H9 (cell line): ENCODE results near the gene FHIT. TPM values are rescaled to one million over a fixed set of nuclear protein-coding genes. Genes with fewer than 3 reads are reported as not detected.

Source experiments
- DNase-seq: peaks from one replicate; pipeline ENCODE4 v3.0.0-alpha.2; 2017
- H2AFZ ChIP-seq: one replicate; pipeline ENCODE4 v1.6.1; 2013; ENCODE audit warnings: mild to moderate bottlenecking, low read length, control low read depth, moderate library complexity
- H2AK5ac ChIP-seq: 2 replicates; pipeline ENCODE4 v1.6.1; 2013; ENCODE audit warnings: low read length, control low read depth, mixed read lengths; ENCODE audit not compliant: insufficient read length
- H2BK120ac ChIP-seq: one replicate; pipeline ENCODE4 v1.6.1; 2013; ENCODE audit warnings: low read depth, mild to moderate bottlenecking, low read length, control low read depth, inconsistent platforms; ENCODE audit not compliant: poor library complexity, severe bottlenecking
- H2BK12ac ChIP-seq: 2 replicates; pipeline ENCODE4 v1.6.1; 2013; ENCODE audit warnings: low read length, control low read depth, mixed read lengths, low read depth; ENCODE audit not compliant: insufficient read length
- H2BK15ac ChIP-seq: 2 replicates; pipeline ENCODE4 v1.6.1; 2013; ENCODE audit warnings: low read depth, low read length, control low read depth
- H2BK20ac ChIP-seq: one replicate; pipeline ENCODE4 v1.6.1; 2013; ENCODE audit warnings: low read depth, mild to moderate bottlenecking, low read length, control low read depth, inconsistent platforms; ENCODE audit not compliant: poor library complexity, severe bottlenecking
- H2BK5ac ChIP-seq: 2 replicates; pipeline ENCODE4 v1.6.1; 2013; ENCODE audit warnings: low read length, control low read depth, mixed read lengths; ENCODE audit not compliant: insufficient read length
- H3K14ac ChIP-seq: 2 replicates; pipeline ENCODE4 v1.6.1; 2013; ENCODE audit warnings: low read length, control low read depth; ENCODE audit not compliant: insufficient read depth
- H3K18ac ChIP-seq: 2 replicates; pipeline ENCODE4 v1.6.1; 2013; ENCODE audit warnings: low read depth, mild to moderate bottlenecking, mixed read lengths, low read length, control low read depth; ENCODE audit not compliant: insufficient read length
- H3K23ac ChIP-seq: 2 replicates; pipeline ENCODE4 v1.6.1; 2013; ENCODE audit warnings: low read length, control low read depth, mixed read lengths, low read depth; ENCODE audit not compliant: insufficient read length
- H3K23me2 ChIP-seq: 2 replicates; pipeline ENCODE4 v1.6.1; 2013; ENCODE audit warnings: low read depth, mild to moderate bottlenecking, mixed read lengths, low read length, control low read depth; ENCODE audit not compliant: insufficient read length, poor library complexity, severe bottlenecking
- H3K27ac ChIP-seq: 2 replicates; pipeline ENCODE4 v1.5.1; 2013; ENCODE audit warnings: low read length, control low read depth, mixed read lengths, low read depth; ENCODE audit not compliant: insufficient read length
- H3K27me3 ChIP-seq: 2 replicates; pipeline ENCODE4 v1.6.1; 2013; ENCODE audit warnings: low read length, control low read depth, inconsistent platforms; ENCODE audit not compliant: insufficient read depth
- H3K4ac ChIP-seq: 2 replicates; pipeline ENCODE4 v1.6.1; 2013; ENCODE audit warnings: low read depth, mild to moderate bottlenecking, control low read depth, inconsistent platforms, low read length, moderate library complexity
- H3K4me1 ChIP-seq: 2 replicates; pipeline ENCODE4 v1.6.1; 2013; ENCODE audit warnings: low read length, control low read depth, inconsistent platforms; ENCODE audit not compliant: insufficient read depth
- H3K4me2 ChIP-seq: 2 replicates; pipeline ENCODE4 v1.6.1; 2013; ENCODE audit warnings: low read length, control low read depth, mixed read lengths; ENCODE audit not compliant: insufficient read length, insufficient read depth
- H3K56ac ChIP-seq: 2 replicates; pipeline ENCODE4 v1.6.1; 2013; ENCODE audit warnings: low read depth, mild to moderate bottlenecking, mixed read lengths, low read length, control low read depth; ENCODE audit not compliant: insufficient read length
- H3K79me1 ChIP-seq: 2 replicates; pipeline ENCODE4 v1.6.1; 2013; ENCODE audit warnings: low read depth, mild to moderate bottlenecking, moderate library complexity, low read length, control low read depth, inconsistent platforms; ENCODE audit not compliant: insufficient read depth, poor library complexity, severe bottlenecking
- H3K79me2 ChIP-seq: 2 replicates; pipeline ENCODE4 v1.6.1; 2013; ENCODE audit warnings: low read length, control low read depth, inconsistent platforms; ENCODE audit not compliant: insufficient read depth
- H3K9ac ChIP-seq: 2 replicates; pipeline ENCODE4 v1.6.1; 2013; ENCODE audit warnings: low read length, control low read depth, mixed read lengths; ENCODE audit not compliant: insufficient read length; ENCODE audit errors: extremely low read depth
- H3K9me3 ChIP-seq: one replicate; pipeline ENCODE4 v1.6.1; 2013; ENCODE audit warnings: low read depth, low read length, inconsistent platforms; ENCODE audit not compliant: control insufficient read depth
- H3T11ph ChIP-seq: one replicate; pipeline ENCODE4 v1.6.1; 2013; ENCODE audit warnings: mild to moderate bottlenecking, low read length, control low read depth, inconsistent platforms
- H4K20me1 ChIP-seq: one replicate; pipeline ENCODE4 v1.6.1; 2013; ENCODE audit not compliant: control insufficient read depth, insufficient read length, insufficient read depth
- H4K5ac ChIP-seq: 2 replicates; pipeline ENCODE4 v1.6.1; 2013; ENCODE audit warnings: low read depth, mild to moderate bottlenecking, mixed read lengths, low read length, control low read depth; ENCODE audit not compliant: insufficient read length
- H4K8ac ChIP-seq: replicated peaks from 2 replicates; pipeline ENCODE4 v1.6.1; 2013; ENCODE audit warnings: low read length, control low read depth, mixed read lengths, low read depth; ENCODE audit not compliant: insufficient read length
- H4K91ac ChIP-seq: 2 replicates; pipeline ENCODE4 v1.6.1; 2013; ENCODE audit warnings: low read depth, mild to moderate bottlenecking, moderate library complexity, mixed read lengths, low read length, control low read depth; ENCODE audit not compliant: insufficient read length
- H3K27ac Mint-ChIP-seq, 3 experiments: 2 replicates in 2 of 3; 3 replicates in 1 of 3; pipeline ENCODE4 v1.8.0; 2020 to 2021; ENCODE audit warnings: mixed read lengths in 3 of 3, mild to moderate bottlenecking in 1 of 3, moderate library complexity in 1 of 3
- H3K27me3 Mint-ChIP-seq: 2 replicates; pipeline ENCODE4 v1.8.0; 2021; ENCODE audit warnings: low read depth, mild to moderate bottlenecking, moderate library complexity, mixed read lengths
- H3K36me3 Mint-ChIP-seq, 3 experiments: 2 replicates in 2 of 3; 3 replicates in 1 of 3; pipeline ENCODE4 v1.8.0; 2020 to 2021; ENCODE audit warnings: low read depth in 3 of 3, mixed read lengths in 3 of 3; ENCODE audit not compliant: insufficient read depth in 1 of 3
- H3K4me1 Mint-ChIP-seq, 2 experiments: 2 replicates each; pipeline ENCODE4 v1.8.0; 2020; ENCODE audit warnings: mixed read lengths in 2 of 2
- H3K4me3 Mint-ChIP-seq, 2 experiments: 2 replicates in 1 of 2; 3 replicates in 1 of 2; pipeline ENCODE4 v1.8.0; 2020 to 2021; ENCODE audit warnings: mild to moderate bottlenecking in 2 of 2, mixed read lengths in 2 of 2, moderate library complexity in 1 of 2
- H3K9me3 Mint-ChIP-seq, 2 experiments: 2 replicates in 1 of 2; 3 replicates in 1 of 2; pipeline ENCODE4 v1.8.0; 2020; ENCODE audit warnings: mild to moderate bottlenecking in 2 of 2, mixed read lengths in 2 of 2, moderate library complexity in 1 of 2
- WGBS: extraction: QIAGEN DNeasy Blood & Tissue Kit; methylation state at CpG from one replicate; pipeline ENCODE4 v1.1.7; 2013; ENCODE audit warnings: missing lambda C conversion rate, low lambda C conversion rate, mixed read lengths; ENCODE audit not compliant: insufficient read length; ENCODE audit errors: extremely low coverage; 5-methylcytosine and 5-hydroxymethylcytosine counted together
- total RNA-seq: library from RNA; stranded (reverse); gene quantifications from 2 replicates; pipeline ENCODE4 v1.2.1, GENCODE V29; 2021
- TF ChIP-seq, protein P1 (sequence below): fragments of 200-600 bp; sonication (generic); conservative IDR thresholded peaks from 3 replicates; pipeline ENCODE4 v1.8.0; 2021; ENCODE audit warnings: antibody characterized with exemption, mild to moderate bottlenecking

Gene FHIT
- total RNA-seq, 1 experiment from 2014 or later, result 3.0 TPM

DNA sequence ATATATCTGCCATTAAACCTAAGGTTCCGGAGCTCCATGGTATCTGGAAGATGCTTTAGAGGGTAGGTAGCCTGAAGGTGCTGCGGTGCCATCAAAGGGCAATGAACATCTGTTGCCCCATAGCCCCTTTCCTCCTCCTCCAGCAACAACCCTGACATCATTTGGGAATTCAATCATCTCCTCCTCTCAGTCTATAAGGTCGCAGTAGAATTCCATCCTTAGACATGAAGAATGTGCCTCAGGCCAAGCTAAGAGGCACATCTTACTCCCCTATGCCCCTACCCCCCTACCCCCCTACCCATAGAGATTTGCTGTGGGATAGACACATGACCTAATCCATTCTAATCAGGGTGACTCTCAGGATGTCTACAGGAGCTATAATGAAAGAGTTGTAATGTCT, 1101.8 kb downstream of the FHIT start:
- H3K9ac ChIP-seq, result no peak overlapping the region
- H3K4ac ChIP-seq, result no peak overlapping the region
- H4K20me1 ChIP-seq, result no peaks in the 10 kb centered on the region
- H3K27me3 ChIP-seq, result no peaks in the 10 kb centered on the region
- no peaks in the 10 kb centered on the region for H3K9me3 ChIP-seq
- no peak overlapping the region for H3T11ph ChIP-seq
- peaks cover 4% of the 10 kb centered on the region; the same call in 1 of the 2 replicates for H3K4me1 ChIP-seq
- WGBS, result no CpG with 5 or more reads among the region's 3 CpGs
- Mint-ChIP-seq H3K4me1 (peaks cover 13 to 14% of the 10 kb centered on the region in 2 experiments), H3K27me3 (no peaks in the 10 kb centered on the region), H3K4me3 (no peak overlapping the region), H3K36me3 (no peaks in the 10 kb centered on the region; a peak in 1 of 7 replicates), H3K27ac (no peak overlapping the region), H3K9me3 (no peaks in the 10 kb centered on the region)
- H2BK20ac ChIP-seq, result no peak overlapping the region
- H3K23ac ChIP-seq, result no peak overlapping the region
- no peak overlapping the region for H2BK120ac ChIP-seq
- TF ChIP-seq, protein P1, sequence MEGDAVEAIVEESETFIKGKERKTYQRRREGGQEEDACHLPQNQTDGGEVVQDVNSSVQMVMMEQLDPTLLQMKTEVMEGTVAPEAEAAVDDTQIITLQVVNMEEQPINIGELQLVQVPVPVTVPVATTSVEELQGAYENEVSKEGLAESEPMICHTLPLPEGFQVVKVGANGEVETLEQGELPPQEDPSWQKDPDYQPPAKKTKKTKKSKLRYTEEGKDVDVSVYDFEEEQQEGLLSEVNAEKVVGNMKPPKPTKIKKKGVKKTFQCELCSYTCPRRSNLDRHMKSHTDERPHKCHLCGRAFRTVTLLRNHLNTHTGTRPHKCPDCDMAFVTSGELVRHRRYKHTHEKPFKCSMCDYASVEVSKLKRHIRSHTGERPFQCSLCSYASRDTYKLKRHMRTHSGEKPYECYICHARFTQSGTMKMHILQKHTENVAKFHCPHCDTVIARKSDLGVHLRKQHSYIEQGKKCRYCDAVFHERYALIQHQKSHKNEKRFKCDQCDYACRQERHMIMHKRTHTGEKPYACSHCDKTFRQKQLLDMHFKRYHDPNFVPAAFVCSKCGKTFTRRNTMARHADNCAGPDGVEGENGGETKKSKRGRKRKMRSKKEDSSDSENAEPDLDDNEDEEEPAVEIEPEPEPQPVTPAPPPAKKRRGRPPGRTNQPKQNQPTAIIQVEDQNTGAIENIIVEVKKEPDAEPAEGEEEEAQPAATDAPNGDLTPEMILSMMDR, result no peak
- no peak overlapping the region for H2BK15ac ChIP-seq
- H4K8ac ChIP-seq, result no peak overlapping the region
- no peaks in the 10 kb centered on the region for H3K79me2 ChIP-seq
- no peak overlapping the region for H2AFZ ChIP-seq
- no peak overlapping the region for H3K27ac ChIP-seq
- H3K18ac ChIP-seq, result no peak overlapping the region
- no peak for DNase-seq
- no peaks in the 10 kb centered on the region for H3K23me2 ChIP-seq
- no peak overlapping the region for H3K4me2 ChIP-seq
- no peak overlapping the region for H2BK5ac ChIP-seq
- no peak overlapping the region for H3K56ac ChIP-seq
- H4K5ac ChIP-seq, result no peak overlapping the region
- H3K79me1 ChIP-seq, result no peaks in the 10 kb centered on the region
- no peak overlapping the region for H3K14ac ChIP-seq
- no peak overlapping the region for H2AK5ac ChIP-seq
- no peak overlapping the region for H4K91ac ChIP-seq
- no peak overlapping the region for H2BK12ac ChIP-seq
